ENCODE measurements around the gene ZBTB1. TPM values are rescaled to one million over a fixed set of nuclear protein-coding genes. Genes with fewer than 3 reads are reported as not detected.
"Not testable (repeated sequence)": the region's sequence is repeated elsewhere in the genome, so short reads cannot be mapped to it uniquely, and the experiment has no call there.

Gene ZBTB1
- total RNA-seq, 2 experiments from 2014 or later, result 81.2 to 86.1 TPM

GRCh38 chr14:64510825-64511671, 6.5 kb downstream of the ZBTB1 start:
- peak; percentile 69 for DNase-seq
- Mint-ChIP-seq H3K27ac (peak overlapping the region; percentile 58), H3K4me1 (peaks cover 69% of the 10 kb centered on the region), H3K4me3 (peak overlapping the region; percentile 52), H3K9me3 (no peaks in the 10 kb centered on the region), H3K27me3 (no peaks in the 10 kb centered on the region), H3K36me3 (ENCODE audit: low read depth) (peaks cover 30% of the 10 kb centered on the region)
- CTCF ChIA-PET, result interaction anchor here (0.6 to 4.4 kb wide), 30 partner anchors 9 to 381 kb away, joined by 3 to 30 read pairs (median 4); partner anchors contain the start of gene HSPA2
- POLR2A ChIA-PET, result interaction anchor here (0.6 to 3.0 kb wide), 9 partner anchors 9 to 173 kb away, joined by 3 to 34 read pairs (median 3); partner anchors contain the start of gene MTHFD1

- CTCF ChIA-PET, result interaction anchor here (1.3 to 1.4 kb wide), 2 partner anchors 11 to 77 kb away, joined by 3 to 4 read pairs; no protein-coding TSS in a partner anchor
- no peak overlapping the region for H3K27ac Mint-ChIP-seq
- H3K27me3 Mint-ChIP-seq, result no peaks in the 10 kb centered on the region
- no peaks in the 10 kb centered on the region for H3K9me3 Mint-ChIP-seq
- POLR2A ChIA-PET, result no interaction called here
- peaks cover 18% of the 10 kb centered on the region for H3K36me3 Mint-ChIP-seq (ENCODE audit: low read depth)
- peaks cover 69% of the 10 kb centered on the region for H3K4me1 Mint-ChIP-seq
- H3K4me3 Mint-ChIP-seq, result no peak overlapping the region
- no peak for DNase-seq
Measured at GRCh38 chr14:64513271-64513670, 8.7 kb downstream of the ZBTB1 start.

GRCh38 chr14:64515053-64515452, 10.5 kb downstream of the ZBTB1 start:
- Mint-ChIP-seq H3K9me3 (no peaks in the 10 kb centered on the region), H3K4me1 (peaks cover 53% of the 10 kb centered on the region), H3K27ac (no peak overlapping the region), H3K36me3 (ENCODE audit: low read depth) (peaks cover 13% of the 10 kb centered on the region), H3K27me3 (no peaks in the 10 kb centered on the region), H3K4me3 (no peak overlapping the region)
- no peak for DNase-seq
- POLR2A ChIA-PET, result interaction anchor here (0.8 to 2.2 kb wide), 6 partner anchors 10 to 1133 kb away, joined by 3 to 14 read pairs (median 4); partner anchors contain the start of gene ZBTB1
- CTCF ChIA-PET, result interaction anchor here (0.8 to 3.3 kb wide), 4 partner anchors 85 to 377 kb away, joined by 3 to 13 read pairs (median 6); no protein-coding TSS in a partner anchor

- H3K9me3 Mint-ChIP-seq, result no peaks in the 10 kb centered on the region
- no peak overlapping the region for H3K27ac Mint-ChIP-seq
- H3K4me1 Mint-ChIP-seq, result peaks cover 41% of the 10 kb centered on the region
- peaks cover 6% of the 10 kb centered on the region for H3K36me3 Mint-ChIP-seq (ENCODE audit: low read depth)
- no peak overlapping the region for H3K4me3 Mint-ChIP-seq
- no peak for DNase-seq
- no peaks in the 10 kb centered on the region for H3K27me3 Mint-ChIP-seq
- POLR2A ChIA-PET, result interaction anchor here (1.3 to 2.2 kb wide), 3 partner anchors 12 to 129 kb away, joined by 3 to 8 read pairs (median 3); partner anchors contain the start of genes MTHFD1 and ZBTB1
- CTCF ChIA-PET, result interaction anchor here (3.3 kb wide), 1 partner anchor 87 kb away, joined by 13 read pairs; no protein-coding TSS in a partner anchor
Measured at GRCh38 chr14:64516969-64517368, 12.4 kb downstream of the ZBTB1 start.

GRCh38 chr14:64517667-64518066, 13.1 kb downstream of the ZBTB1 start:
- DNase-seq, H3K4me3 Mint-ChIP-seq: not testable (repeated sequence)

GRCh38 chr14:64518229-64518628, 13.7 kb downstream of the ZBTB1 start:
- peaks cover 37% of the 10 kb centered on the region for H3K4me1 Mint-ChIP-seq
- CTCF ChIA-PET, result interaction anchor here (1.8 to 5.2 kb wide), 2 partner anchors 8 to 89 kb away, joined by 6 to 30 read pairs; no protein-coding TSS in a partner anchor

More at GRCh38 chr14:64517667-64518066, 13.1 kb downstream of the ZBTB1 start:
- H3K36me3 Mint-ChIP-seq (ENCODE audit: low read depth); H3K27ac Mint-ChIP-seq; H3K9me3 Mint-ChIP-seq; H3K27me3 Mint-ChIP-seq: not testable (repeated sequence)
- ChIA-PET CTCF (interaction anchor here (1.8 to 3.3 kb wide), 2 partner anchors 88 kb away, joined by 6 to 13 read pairs; no protein-coding TSS in a partner anchor), POLR2A (interaction anchor here (1.5 kb wide), 1 partner anchor 13 kb away, joined by 3 read pairs; the partner anchor contains the start of gene ZBTB1)
- peaks cover 37% of the 10 kb centered on the region for H3K4me1 Mint-ChIP-seq

GRCh38 chr14:64520699-64521098, 16.1 kb downstream of the ZBTB1 start:
- POLR2A ChIA-PET, result interaction anchor here (0.9 to 3.0 kb wide), 5 partner anchors 10 to 19 kb away, joined by 3 to 11 read pairs (median 3); partner anchors contain the start of gene HSPA2
- Mint-ChIP-seq H3K4me1 (peaks cover 25% of the 10 kb centered on the region), H3K27me3 (no peaks in the 10 kb centered on the region), H3K4me3 (no peak overlapping the region), H3K27ac (no peak overlapping the region), H3K9me3 (no peaks in the 10 kb centered on the region), H3K36me3 (ENCODE audit: low read depth) (peaks cover 10% of the 10 kb centered on the region)
- CTCF ChIA-PET, result interaction anchor here (0.9 to 5.2 kb wide), 4 partner anchors 11 to 116 kb away, joined by 3 to 30 read pairs (median 4); no protein-coding TSS in a partner anchor
- no peak for DNase-seq

More at GRCh38 chr14:64518229-64518628, 13.7 kb downstream of the ZBTB1 start:
- Mint-ChIP-seq H3K4me3 (no peak overlapping the region), H3K27ac (no peak overlapping the region), H3K36me3 (ENCODE audit: low read depth) (peaks cover 6% of the 10 kb centered on the region), H3K27me3 (no peaks in the 10 kb centered on the region), H3K9me3 (no peaks in the 10 kb centered on the region)
- POLR2A ChIA-PET, result interaction anchor here (1.5 kb wide), 1 partner anchor 13 kb away, joined by 3 read pairs; the partner anchor contains the start of gene ZBTB1
- no peak for DNase-seq

- no peaks in the 10 kb centered on the region for H3K27me3 Mint-ChIP-seq
- ChIA-PET CTCF (interaction anchor here (1.3 to 5.2 kb wide), 2 partner anchors 10 to 13 kb away, joined by 4 to 30 read pairs; no protein-coding TSS in a partner anchor), POLR2A (interaction anchor here (0.7 to 3.0 kb wide), 7 partner anchors 11 to 22 kb away, joined by 3 to 11 read pairs (median 5); partner anchors contain the start of genes HSPA2 and ZBTB25)
- peaks cover 20% of the 10 kb centered on the region for H3K36me3 Mint-ChIP-seq (ENCODE audit: low read depth)
- H3K4me3 Mint-ChIP-seq, result no peak overlapping the region
- H3K27ac Mint-ChIP-seq, result no peak overlapping the region
- no peak for DNase-seq
- no peaks in the 10 kb centered on the region for H3K9me3 Mint-ChIP-seq
- H3K4me1 Mint-ChIP-seq, result peaks cover 11% of the 10 kb centered on the region
Measured at GRCh38 chr14:64522591-64523355, 18.2 kb downstream of the ZBTB1 start.

- Mint-ChIP-seq H3K27me3 (no peaks in the 10 kb centered on the region), H3K4me3 (no peak overlapping the region), H3K4me1 (peaks cover 5% of the 10 kb centered on the region), H3K27ac (no peak overlapping the region), H3K36me3 (ENCODE audit: low read depth) (peaks cover 20% of the 10 kb centered on the region), H3K9me3 (no peaks in the 10 kb centered on the region)
- ChIA-PET CTCF (interaction anchor here (0.5 to 2.7 kb wide), 3 partner anchors 14 to 78 kb away, joined by 3 to 9 read pairs (median 4); partner anchors contain the start of gene HSPA2), POLR2A (no interaction called here)
- DNase-seq, result no peak
Measured at GRCh38 chr14:64525354-64525753, 20.8 kb downstream of the ZBTB1 start.

GRCh38 chr14:64531567-64531966, 27.0 kb downstream of the ZBTB1 start:
- CTCF ChIA-PET, result interaction anchor here (1.5 kb wide), 1 partner anchor 21 kb away, joined by 5 read pairs; no protein-coding TSS in a partner anchor
- Mint-ChIP-seq H3K27ac (no peak overlapping the region), H3K4me3 (no peak overlapping the region), H3K9me3 (no peaks in the 10 kb centered on the region), H3K36me3 (ENCODE audit: low read depth) (peaks cover 11% of the 10 kb centered on the region), H3K4me1 (peaks cover 1% of the 10 kb centered on the region), H3K27me3 (no peaks in the 10 kb centered on the region)
- no peak for DNase-seq
- POLR2A ChIA-PET, result no interaction called here

- Mint-ChIP-seq H3K27me3 (peaks cover 16% of the 10 kb centered on the region), H3K4me1 (peaks cover 21% of the 10 kb centered on the region), H3K36me3 (ENCODE audit: low read depth) (peaks cover 19% of the 10 kb centered on the region), H3K4me3 (no peak overlapping the region), H3K9me3 (peaks cover 8% of the 10 kb centered on the region), H3K27ac (no peak overlapping the region)
- ChIA-PET POLR2A (no interaction called here), CTCF (interaction anchor here (0.6 to 0.8 kb wide), 2 partner anchors 20 to 28 kb away, joined by 3 read pairs; no protein-coding TSS in a partner anchor)
- DNase-seq, result no peak
Measured at GRCh38 chr14:64536488-64537245, 32.1 kb downstream of the ZBTB1 start.

Measured in activated CD4-positive, alpha-beta memory T cell treated with anti-CD3 and anti-CD28 coated beads, Interleukin-2, amount 10 ng/mL, durations not matched to agents 7 days and 5 days (primary cell).